ENCODE data around the gene ZNF768. TPM values are rescaled to one million over a fixed set of nuclear protein-coding genes. Genes with fewer than 3 reads are reported as not detected.

ZNF768 gene
- total RNA-seq, 2 experiments from 2014 or later = 38.3 to 63.7 TPM

- no peak overlapping the region for H3K27ac ChIP-seq (ENCODE audit: low read depth, low read length, poor library complexity, severe bottlenecking)
- H3K4me3 ChIP-seq (ENCODE audit: low read depth, low read length, poor library complexity, severe bottlenecking) = no peak overlapping the region
- no peaks in the 10 kb centered on the region for H3K79me2 ChIP-seq (ENCODE audit: insufficient read depth, low read depth, low read length)
- no peaks in the 10 kb centered on the region for H3K9me2 ChIP-seq (ENCODE audit: insufficient read depth, low read length)
- DNase-seq (ENCODE audit: low spot score) = no peak
- intact Hi-C loops (cut with micrococcal nuclease; ENCODE audit: unreplicated experiment) = no loop called here
- TF ChIP-seq CTCF (conservative IDR thresholded peaks at IDR 0.05; ENCODE audit: low read length) (no peak), EZH2phosphoT487 (IDR thresholded peaks at IDR 0.05; ENCODE audit: borderline replicate concordance, low read depth, low read length) (no peak)
- H4K20me1 ChIP-seq (ENCODE audit: insufficient read depth, low read length) = no peaks in the 10 kb centered on the region
- ChIA-PET POLR2A (no interaction called here), CTCF (ENCODE audit: unreplicated experiment) (no interaction called here)
- no peak overlapping the region for H2AFZ ChIP-seq (ENCODE audit: low read length)
- no peaks in the 10 kb centered on the region for H3K9me3 ChIP-seq (ENCODE audit: low read length)
- no peaks in the 10 kb centered on the region for H3K4me1 ChIP-seq (ENCODE audit: insufficient read depth, low read length, poor library complexity, severe bottlenecking)
- peaks cover 88% of the 10 kb centered on the region for H3K36me3 ChIP-seq (ENCODE audit: insufficient read depth, low read length)
- no peak overlapping the region for H3K4me2 ChIP-seq (ENCODE audit: low read length)
- BruUV-seq (replicated peaks) = no TSS peak
These were observed 32.4 kb downstream of the ZNF768 start for GRCh38 chr16:30493941-30494488.

- Histone ChIP-seq H3K79me2 (ENCODE audit: insufficient read depth, low read depth, low read length) (no peaks in the 10 kb centered on the region), H4K20me1 (ENCODE audit: insufficient read depth, low read length) (no peaks in the 10 kb centered on the region), H3K9me3 (ENCODE audit: low read length) (no peaks in the 10 kb centered on the region), H2AFZ (ENCODE audit: low read length) (no peak overlapping the region), H3K4me3 (ENCODE audit: low read depth, low read length, poor library complexity, severe bottlenecking) (no peak overlapping the region), H3K36me3 (ENCODE audit: insufficient read depth, low read length) (peaks cover 89% of the 10 kb centered on the region), H3K27ac (ENCODE audit: low read depth, low read length, poor library complexity, severe bottlenecking) (no peak overlapping the region), H3K4me1 (ENCODE audit: insufficient read depth, low read length, poor library complexity, severe bottlenecking) (no peaks in the 10 kb centered on the region), H3K4me2 (ENCODE audit: low read length) (no peak overlapping the region), H3K9me2 (ENCODE audit: insufficient read depth, low read length) (no peaks in the 10 kb centered on the region)
- CTCF ChIA-PET (ENCODE audit: unreplicated experiment) = no interaction called here
- BruUV-seq (replicated peaks) = no TSS peak
- TF ChIP-seq EZH2phosphoT487 (IDR thresholded peaks at IDR 0.05; ENCODE audit: borderline replicate concordance, low read depth, low read length) (no peak), CTCF (conservative IDR thresholded peaks at IDR 0.05; ENCODE audit: low read length) (no peak)
- intact Hi-C loops (cut with micrococcal nuclease; ENCODE audit: unreplicated experiment) = no loop called here
- POLR2A ChIA-PET = no interaction called here
- DNase-seq (ENCODE audit: low spot score) = no peak
These were observed 34.5 kb downstream of the ZNF768 start for GRCh38 chr16:30491744-30492308.

- Histone ChIP-seq H3K27ac (ENCODE audit: low read depth, low read length, poor library complexity, severe bottlenecking) (no peak overlapping the region), H3K4me2 (ENCODE audit: low read length) (no peak overlapping the region), H3K79me2 (ENCODE audit: insufficient read depth, low read depth, low read length) (no peaks in the 10 kb centered on the region), H3K9me2 (ENCODE audit: insufficient read depth, low read length) (no peaks in the 10 kb centered on the region), H3K36me3 (ENCODE audit: insufficient read depth, low read length) (peaks cover 89% of the 10 kb centered on the region), H4K20me1 (ENCODE audit: insufficient read depth, low read length) (no peaks in the 10 kb centered on the region), H2AFZ (ENCODE audit: low read length) (no peak overlapping the region), H3K4me3 (ENCODE audit: low read depth, low read length, poor library complexity, severe bottlenecking) (no peak overlapping the region), H3K9me3 (ENCODE audit: low read length) (no peaks in the 10 kb centered on the region), H3K4me1 (ENCODE audit: insufficient read depth, low read length, poor library complexity, severe bottlenecking) (no peaks in the 10 kb centered on the region)
- TF ChIP-seq CTCF (conservative IDR thresholded peaks at IDR 0.05; ENCODE audit: low read length) = no peak
- no peak for TF ChIP-seq EZH2phosphoT487 (IDR thresholded peaks at IDR 0.05; ENCODE audit: borderline replicate concordance, low read depth, low read length)
- ChIA-PET CTCF (ENCODE audit: unreplicated experiment) (no interaction called here), POLR2A (interaction anchor here (0.6 kb wide), 1 partner anchor 34 kb away, joined by 3 read pairs; no protein-coding TSS in a partner anchor)
- intact Hi-C loops (cut with micrococcal nuclease; ENCODE audit: unreplicated experiment) = no loop called here
- no peak for DNase-seq (ENCODE audit: low spot score)
- no TSS peak for BruUV-seq (replicated peaks)
These were observed 35.1 kb downstream of the ZNF768 start for GRCh38 chr16:30491229-30491628.

Measured in OCI-LY7 (cell line).